Liver (tissue), 9 donors: ENCODE results near the gene TNMD. TPM values are rescaled to one million over a fixed set of nuclear protein-coding genes. Genes with fewer than 3 reads are reported as not detected.

ENCODE experiments used
- DNase-seq: peaks from one replicate; pipeline ENCODE4 v3.0.0-alpha.2; 2017; ENCODE audit warnings: low spot score
- H3K27ac ChIP-seq, 2 donors: one replicate each; pipeline ENCODE4 v1.7.0; 2013; ENCODE audit warnings: inconsistent platforms in 2 of 2, low read length in 2 of 2, control low read depth in 1 of 2, low read depth in 1 of 2, mild to moderate bottlenecking in 1 of 2
- H3K27me3 ChIP-seq, 4 donors: one replicate each; pipeline versions ENCODE4 v1.6.1 to v1.7.0; 2013; ENCODE audit warnings: low read length in 3 of 4, inconsistent platforms in 1 of 4, mild to moderate bottlenecking in 1 of 4, moderate library complexity in 1 of 4; ENCODE audit not compliant: control insufficient read depth in 4 of 4, insufficient read depth in 4 of 4
- H3K36me3 ChIP-seq, 4 donors: one replicate each; pipeline versions ENCODE4 v1.6.1 to v1.7.0; 2013; ENCODE audit warnings: low read length in 3 of 4, mild to moderate bottlenecking in 3 of 4, low read depth in 1 of 4, moderate library complexity in 1 of 4; ENCODE audit not compliant: control insufficient read depth in 4 of 4, insufficient read depth in 3 of 4
- H3K4me1 ChIP-seq, 4 donors: one replicate each; pipeline versions ENCODE4 v1.6.1 to v1.7.0; 2013; ENCODE audit warnings: low read length in 3 of 4, mild to moderate bottlenecking in 3 of 4, moderate library complexity in 1 of 4; ENCODE audit not compliant: control insufficient read depth in 4 of 4, insufficient read depth in 4 of 4
- H3K4me3 ChIP-seq, 3 donors: one replicate each; pipeline versions ENCODE4 v1.6.1 to v1.7.0; 2013; ENCODE audit warnings: low read length in 3 of 3, control low read depth in 1 of 3, low read depth in 1 of 3, mild to moderate bottlenecking in 1 of 3
- H3K9ac ChIP-seq, 2 donors: one replicate each; pipeline ENCODE4 v1.7.0; 2013; ENCODE audit warnings: low read length in 2 of 2, mild to moderate bottlenecking in 2 of 2, moderate library complexity in 2 of 2, control low read depth in 1 of 2, low read depth in 1 of 2
- H3K9me3 ChIP-seq, 4 donors: one replicate each; pipeline versions ENCODE4 v1.6.1 to v1.7.0; 2013; ENCODE audit warnings: low read length in 3 of 4; ENCODE audit not compliant: control insufficient read depth in 4 of 4
- ATF3 ChIP-seq: IDR thresholded peaks from 2 replicates; pipeline ENCODE4 v1.6.1; 2016; ENCODE audit warnings: antibody characterized with exemption
- CTCF ChIP-seq: fragments of 150-350 bp; IDR thresholded peaks from 2 replicates; pipeline ENCODE4 v1.5.1; 2017; ENCODE audit warnings: improper control_type of control experiment, low read depth, low read length; ENCODE audit not compliant: missing input control
- EGR1 ChIP-seq, 2 donors: IDR thresholded peaks; 2 replicates each; pipeline ENCODE4 v1.6.1; 2016 to 2018; ENCODE audit warnings: antibody characterized with exemption in 2 of 2, low read depth in 2 of 2
- FOXA1 ChIP-seq: IDR thresholded peaks from 2 replicates; pipeline ENCODE4 v1.6.1; 2016; ENCODE audit warnings: antibody characterized with exemption
- FOXA2 ChIP-seq: IDR thresholded peaks from 2 replicates; pipeline ENCODE4 v1.6.1; 2016; ENCODE audit warnings: antibody characterized with exemption
- GABPA ChIP-seq, 2 donors: IDR thresholded peaks in 1 of 2; conservative IDR thresholded peaks in 1 of 2; 2 replicates each; pipeline ENCODE4 v1.6.1; 2016; ENCODE audit warnings: antibody characterized with exemption in 2 of 2, mild to moderate bottlenecking in 1 of 2, moderate library complexity in 1 of 2
- HNF4A ChIP-seq, 2 donors: conservative IDR thresholded peaks; 2 replicates each; pipeline ENCODE4 v1.6.1; 2016; ENCODE audit warnings: antibody characterized with exemption in 2 of 2, mild to moderate bottlenecking in 2 of 2
- JUND ChIP-seq, 2 donors: IDR thresholded peaks; 2 replicates each; pipeline ENCODE4 v1.6.1; 2016; ENCODE audit warnings: antibody characterized with exemption in 2 of 2
- MAX ChIP-seq: IDR thresholded peaks from 2 replicates; pipeline ENCODE4 v1.6.1; 2016; ENCODE audit warnings: antibody characterized with exemption
- RAD21 ChIP-seq, 2 donors: IDR thresholded peaks; 2 replicates each; pipeline ENCODE4 v1.6.1; 2016; ENCODE audit warnings: antibody characterized with exemption in 2 of 2, mild to moderate bottlenecking in 2 of 2
- REST ChIP-seq: IDR thresholded peaks from 2 replicates; pipeline ENCODE4 v1.6.1; 2016; ENCODE audit warnings: antibody characterized with exemption, mild to moderate bottlenecking
- RXRA ChIP-seq, 2 donors: IDR thresholded peaks; 2 replicates each; pipeline ENCODE4 v1.6.1; 2017 to 2018; ENCODE audit warnings: antibody characterized with exemption in 2 of 2, mild to moderate bottlenecking in 1 of 2
- SP1 ChIP-seq: IDR thresholded peaks from 2 replicates; pipeline ENCODE4 v1.6.1; 2018; ENCODE audit warnings: antibody characterized with exemption, mild to moderate bottlenecking
- YY1 ChIP-seq: IDR thresholded peaks from 2 replicates; pipeline ENCODE4 v1.6.1; 2016; ENCODE audit warnings: antibody characterized with exemption, mild to moderate bottlenecking
- WGBS: extraction: QIAGEN DNeasy Blood & Tissue Kit; methylation state at CpG from one replicate; pipeline ENCODE4 v1.1.7; 2013; 5-methylcytosine and 5-hydroxymethylcytosine counted together
- polyA plus RNA-seq, 2 donors: library from polyadenylated mRNA; stranded (reverse) in 1 of 2; unstranded in 1 of 2; fragments of 200-250 nt in 1 of 2; fragments of >200 nt in 1 of 2; fragmentation: Nextera tagmentation in 1 of 2; extraction: Ambion mirVana in 1 of 2; gene quantifications; one replicate each; pipeline versions ENCODE4 v1.2.1 to v1.2.3, GENCODE V29; 2013 to 2015
- total RNA-seq, 2 donors: library from RNA; depleted of rRNA; stranded (reverse); fragments of >200 nt; gene quantifications; one replicate each; pipeline ENCODE4 v1.2.3, GENCODE V29; 2014
- donor health status: healthy.
- donor health status: healthy.
- donor health status: healthy.
- donor health status: healthy.
- donor health status: healthy.

Gene TNMD
- total and polyA plus RNA-seq, 4 donors = not detected

GRCh38 chrX:100587861-100588260 is 3.1 kb downstream of the TNMD start:
- H3K9ac ChIP-seq = no peak overlapping the region
- 42% methylated on average over 2 of the region's 2 CpGs for WGBS
- no peak for DNase-seq
- no peak for TF ChIP-seq FOXA2
- TF ChIP-seq RAD21 (IDR thresholded peaks at IDR 0.05) = no peak
- no peak for TF ChIP-seq YY1
- no peak for TF ChIP-seq CTCF
- TF ChIP-seq EGR1 (IDR thresholded peaks at IDR 0.05; ENCODE audit: low read depth in 2 of 2) = no peak
- TF ChIP-seq JUND (IDR thresholded peaks at IDR 0.05) = no peak
- TF ChIP-seq HNF4A (conservative IDR thresholded peaks at IDR 0.05) = no peak
- no peak for TF ChIP-seq SP1
- TF ChIP-seq ATF3 = no peak
- no peak for TF ChIP-seq REST
- TF ChIP-seq MAX = no peak
- TF ChIP-seq FOXA1 = no peak
- no peak for TF ChIP-seq GABPA (IDR thresholded peaks at IDR 0.05 in 1 of 2, conservative IDR thresholded peaks at IDR 0.05 in 1 of 2)
- TF ChIP-seq RXRA (IDR thresholded peaks at IDR 0.05) = no peak
- no peak overlapping the region for H3K27ac ChIP-seq
- no peaks in the 10 kb centered on the region for H3K4me1 ChIP-seq
- H3K4me3 ChIP-seq = no peak overlapping the region
- H3K27me3 ChIP-seq = peaks cover 0 to 2% (median 0%) of the 10 kb centered on the region in 4 donors
- H3K9me3 ChIP-seq = no peaks in the 10 kb centered on the region
- no peaks in the 10 kb centered on the region for H3K36me3 ChIP-seq

- Histone ChIP-seq H3K27ac (no peak overlapping the region), H3K4me3 (no peak overlapping the region), H3K9ac (no peak overlapping the region), H3K4me1 (no peaks in the 10 kb centered on the region), H3K9me3 (no peaks in the 10 kb centered on the region), H3K36me3 (no peaks in the 10 kb centered on the region), H3K27me3 (no peaks in the 10 kb centered on the region)
- TF ChIP-seq ATF3 = no peak
- TF ChIP-seq RXRA (IDR thresholded peaks at IDR 0.05) = no peak
- no peak for DNase-seq
- WGBS = 81% methylated on average over 5 of the region's 5 CpGs
These were observed 6.7 kb downstream of the TNMD start for GRCh38 chrX:100591256-100592051.
